HG03025 (cell line): ENCODE data around the gene NFIA.

Experiments used
- ATAC-seq: cut with Tn5 transposase; IDR thresholded peaks from one replicate; pipeline ENCODE4 v1.9.1; 2021; ENCODE audit warnings: mild to moderate bottlenecking, moderate library complexity; ENCODE audit not compliant: unreplicated experiment, low FRiP score

Gene NFIA

DNA sequence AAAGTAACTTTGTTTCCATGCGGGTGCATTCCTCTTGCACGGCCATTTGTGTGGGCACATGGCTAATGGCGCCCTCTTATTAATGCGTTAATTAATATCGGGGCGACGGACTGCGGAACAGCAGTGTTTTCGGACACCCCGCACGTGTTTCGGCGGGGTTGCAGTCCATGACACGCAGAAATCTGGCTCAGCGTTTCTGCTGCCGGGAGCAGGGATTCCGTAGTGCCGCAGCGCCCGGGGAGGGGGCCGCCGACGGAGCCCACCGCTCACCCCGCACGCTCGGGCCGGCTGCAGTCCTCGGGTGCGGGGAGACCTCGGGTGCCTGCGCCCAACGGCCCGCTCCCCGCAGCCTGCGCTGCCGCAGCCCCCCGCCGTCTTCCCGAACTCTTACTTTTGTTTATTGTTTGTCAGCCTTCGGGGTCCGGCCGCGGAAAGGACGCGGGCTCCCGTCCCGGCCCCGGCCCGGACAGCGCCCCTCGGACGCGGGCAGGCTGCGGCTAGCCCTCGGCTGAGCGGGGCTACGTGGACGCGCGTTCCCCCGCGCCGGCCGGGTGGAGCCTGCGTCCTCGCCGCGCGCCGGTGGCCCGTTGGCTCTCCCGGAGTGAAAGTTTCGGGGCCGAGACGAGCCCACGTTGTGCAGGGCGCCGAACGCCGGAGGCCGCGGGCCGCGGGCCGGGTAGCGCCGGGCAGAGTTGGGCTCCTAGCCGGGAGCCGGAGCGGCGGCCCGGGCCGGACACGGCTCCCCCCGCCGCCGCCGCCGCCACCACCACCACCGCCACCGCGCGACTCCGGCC, 849 bp downstream of the NFIA start:
- no peak for ATAC-seq

DNA sequence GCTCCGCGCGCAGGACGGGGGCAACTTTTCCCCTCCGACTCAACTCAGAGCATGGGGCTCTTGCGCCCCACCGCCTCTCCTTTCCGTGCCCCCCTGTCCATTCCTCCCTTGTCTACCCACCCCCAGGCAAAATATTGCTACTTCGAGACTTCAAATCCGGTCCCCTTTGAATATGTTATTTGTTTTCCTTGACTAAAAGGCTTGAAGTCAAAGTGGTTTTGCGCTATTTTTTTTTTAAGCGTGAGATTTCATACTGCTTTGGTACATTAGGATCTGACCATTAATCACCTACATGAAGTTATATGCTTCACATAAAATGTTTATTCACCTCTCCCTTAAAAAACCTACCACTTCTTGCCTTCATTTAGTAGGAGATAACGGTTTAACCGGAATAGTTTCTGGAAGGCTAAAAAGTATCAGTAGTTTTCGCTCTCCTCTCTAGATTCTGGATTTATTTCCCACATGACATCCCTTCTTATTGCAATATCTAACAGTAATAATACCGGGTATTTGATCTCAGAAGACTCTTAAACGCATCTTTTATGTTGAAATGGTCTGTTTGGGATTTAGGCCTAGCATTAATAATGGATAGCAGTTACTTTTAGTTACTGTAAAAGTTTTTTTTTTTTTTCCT, 1.6 kb downstream of the NFIA start:
- ATAC-seq: no peak

DNA sequence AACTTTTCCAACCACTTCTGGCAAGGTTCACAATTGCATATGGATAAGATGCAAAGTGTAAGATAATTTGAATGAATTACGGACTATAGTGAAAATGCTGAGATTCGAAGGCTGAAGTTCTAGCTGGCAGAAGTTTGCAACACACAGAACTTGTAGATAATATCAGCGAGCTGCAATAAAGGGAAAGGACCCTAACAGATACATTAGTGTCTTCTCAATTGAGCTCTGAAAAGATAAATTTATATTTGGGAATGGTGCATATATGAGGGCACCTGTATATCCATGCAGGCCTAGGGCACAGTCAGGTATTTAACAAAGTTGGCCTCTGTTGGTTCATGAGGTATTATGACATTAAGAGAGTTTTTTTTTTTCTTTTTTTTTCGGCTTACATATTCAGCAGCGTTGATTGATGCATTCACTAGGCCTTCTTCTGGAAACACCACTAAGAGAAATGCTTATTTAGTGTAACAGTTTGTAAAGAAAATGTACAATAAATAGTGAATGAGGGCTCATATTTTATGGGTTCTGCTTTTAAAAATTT, 2.2 kb downstream of the NFIA start:
- no peak for ATAC-seq

DNA sequence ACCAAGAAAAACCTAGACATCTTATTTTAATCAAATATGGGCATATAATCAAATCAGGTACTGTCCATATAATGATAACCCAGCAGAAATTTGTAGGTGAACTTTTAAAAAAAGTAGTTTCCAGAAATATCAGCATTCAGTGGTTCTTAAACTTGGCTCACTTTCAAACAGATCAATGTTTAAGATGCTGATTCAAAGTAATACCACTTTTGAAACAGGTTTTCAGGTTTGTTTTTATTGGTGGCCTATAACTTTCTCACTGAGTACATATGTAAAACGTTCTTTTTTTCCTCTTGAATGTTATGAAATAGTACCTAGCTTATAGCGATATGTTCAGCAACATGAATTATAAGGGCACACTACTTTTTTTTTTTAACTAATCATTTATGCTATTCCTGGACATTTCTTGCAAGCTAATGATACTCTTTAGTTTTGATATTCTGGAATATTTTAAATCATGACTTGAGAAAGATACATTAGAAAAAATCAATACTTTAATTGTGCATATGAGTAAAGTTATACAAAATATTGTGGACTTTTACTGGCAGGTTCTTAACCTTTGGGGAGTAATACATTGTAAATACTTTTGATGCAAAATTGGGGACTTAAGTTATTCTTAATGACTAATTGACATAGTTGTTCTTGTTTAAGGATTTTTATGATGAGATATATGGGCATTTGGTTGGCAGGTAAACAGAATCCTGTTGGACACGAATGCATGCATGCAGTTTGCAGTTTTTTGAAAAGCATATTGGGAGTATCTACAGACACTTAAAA, 3.0 kb downstream of the NFIA start:
- no peak for ATAC-seq

DNA sequence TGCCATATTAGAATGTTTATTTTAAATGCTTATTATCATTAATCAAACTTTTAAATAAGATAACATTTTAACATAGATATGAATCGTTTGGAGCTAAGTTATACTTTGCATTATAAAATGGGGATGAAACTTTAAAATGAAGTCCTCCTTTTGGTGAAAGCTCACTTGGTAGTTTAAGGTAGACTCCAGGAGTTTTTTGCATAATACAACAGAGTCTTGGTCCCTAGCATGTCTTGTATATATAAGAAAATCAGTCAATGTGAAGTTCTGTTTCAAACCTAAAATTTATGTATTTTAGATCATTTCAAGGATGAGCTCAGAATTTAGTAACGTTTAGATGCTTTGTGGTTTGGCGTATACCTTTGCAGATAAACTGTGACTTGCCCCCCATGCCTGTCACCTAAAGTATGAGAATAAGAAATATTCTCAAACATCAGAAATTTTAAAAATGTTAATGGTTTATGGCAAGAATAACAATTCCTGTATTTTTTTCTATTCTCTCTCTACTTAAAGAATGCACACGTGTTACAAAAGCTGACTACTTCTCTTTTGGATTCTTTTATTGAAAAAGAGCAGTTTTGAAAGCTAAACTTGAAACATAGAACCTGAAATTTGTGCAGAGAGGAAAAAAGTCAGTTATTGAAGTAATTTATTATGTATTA, 3.8 kb downstream of the NFIA start:
- ATAC-seq: no peak

DNA sequence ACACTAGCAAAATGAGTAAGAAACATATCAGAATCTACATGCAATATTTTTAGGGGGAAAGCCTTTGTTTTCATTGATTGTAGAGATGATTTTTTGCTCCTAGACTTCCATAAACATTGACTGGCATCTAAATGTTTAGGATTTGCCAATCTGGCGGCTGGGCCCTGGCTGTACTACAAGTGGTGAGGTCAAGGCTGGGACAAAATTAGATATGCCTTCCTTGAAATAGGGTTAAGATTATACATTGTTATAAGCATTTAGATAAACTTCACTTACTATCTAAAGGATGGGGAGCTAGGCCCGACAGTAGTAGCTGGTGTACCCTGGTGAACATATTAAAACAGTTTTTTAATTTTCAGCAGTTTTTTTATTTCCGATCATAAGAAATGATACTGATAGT, 5.2 kb downstream of the NFIA start:
- no peak for ATAC-seq

DNA sequence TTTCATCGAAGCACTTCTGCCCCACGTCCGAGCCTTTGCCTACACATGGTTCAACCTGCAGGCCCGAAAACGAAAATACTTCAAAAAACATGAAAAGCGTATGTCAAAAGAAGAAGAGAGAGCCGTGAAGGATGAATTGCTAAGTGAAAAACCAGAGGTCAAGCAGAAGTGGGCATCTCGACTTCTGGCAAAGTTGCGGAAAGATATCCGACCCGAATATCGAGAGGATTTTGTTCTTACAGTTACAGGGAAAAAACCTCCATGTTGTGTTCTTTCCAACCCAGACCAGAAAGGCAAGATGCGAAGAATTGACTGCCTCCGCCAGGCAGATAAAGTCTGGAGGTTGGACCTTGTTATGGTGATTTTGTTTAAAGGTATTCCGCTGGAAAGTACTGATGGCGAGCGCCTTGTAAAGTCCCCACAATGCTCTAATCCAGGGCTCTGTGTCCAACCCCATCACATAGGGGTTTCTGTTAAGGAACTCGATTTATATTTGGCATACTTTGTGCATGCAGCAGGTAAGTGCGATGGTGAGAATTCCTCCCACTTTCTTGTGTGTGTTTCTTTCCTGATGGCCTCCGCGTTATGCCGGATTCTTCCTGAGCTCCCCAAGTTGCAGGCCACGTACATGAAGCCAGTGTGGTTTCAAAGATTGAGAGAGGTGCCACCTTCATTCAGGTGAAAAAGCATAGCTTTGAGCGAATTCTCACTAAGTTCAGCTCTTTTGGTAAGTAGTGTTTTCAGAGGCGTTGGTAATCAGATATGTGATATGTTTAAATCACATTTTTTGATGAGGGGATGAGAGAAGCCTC, 6.0 kb downstream of the NFIA start:
- no peak for ATAC-seq

DNA sequence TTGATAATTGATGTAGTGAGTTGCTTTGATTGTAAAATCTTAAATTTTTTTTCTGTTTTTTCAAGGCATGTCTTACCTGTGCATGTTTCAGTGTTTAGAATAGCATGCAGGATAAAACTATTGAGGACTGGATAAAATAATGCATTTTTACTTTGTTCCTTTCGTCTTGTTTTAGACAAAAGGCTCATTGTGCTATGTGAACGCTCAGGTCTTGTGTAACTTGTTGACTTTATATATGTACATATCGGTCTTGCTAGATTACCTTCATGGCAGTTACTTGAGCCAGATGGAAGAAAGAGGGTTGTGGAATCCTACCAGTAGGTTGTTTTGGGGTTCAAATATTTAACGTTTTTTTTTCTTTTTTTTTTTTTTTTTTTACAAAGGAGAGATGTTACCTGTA, 7.0 kb downstream of the NFIA start:
- no peak for ATAC-seq

DNA sequence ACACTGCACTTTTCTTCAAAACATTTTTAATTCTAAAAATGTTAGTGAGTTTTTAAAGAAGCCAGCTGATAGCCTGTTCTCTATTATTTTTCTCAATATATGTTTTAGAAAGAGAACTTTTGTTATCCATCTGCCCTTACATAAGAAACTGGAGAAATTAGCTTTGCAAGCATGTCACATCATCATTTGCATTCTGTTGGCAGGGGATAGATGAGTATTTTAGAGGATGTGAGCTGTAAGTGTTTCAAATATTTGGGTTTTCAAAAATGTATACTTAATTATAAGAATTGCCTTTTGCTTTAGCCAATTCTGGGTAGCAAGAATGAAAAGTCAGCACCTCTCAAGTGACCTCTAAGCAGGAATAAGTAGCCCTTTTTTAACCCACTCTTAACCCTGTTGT, 7.4 kb downstream of the NFIA start:
- no peak for ATAC-seq

DNA sequence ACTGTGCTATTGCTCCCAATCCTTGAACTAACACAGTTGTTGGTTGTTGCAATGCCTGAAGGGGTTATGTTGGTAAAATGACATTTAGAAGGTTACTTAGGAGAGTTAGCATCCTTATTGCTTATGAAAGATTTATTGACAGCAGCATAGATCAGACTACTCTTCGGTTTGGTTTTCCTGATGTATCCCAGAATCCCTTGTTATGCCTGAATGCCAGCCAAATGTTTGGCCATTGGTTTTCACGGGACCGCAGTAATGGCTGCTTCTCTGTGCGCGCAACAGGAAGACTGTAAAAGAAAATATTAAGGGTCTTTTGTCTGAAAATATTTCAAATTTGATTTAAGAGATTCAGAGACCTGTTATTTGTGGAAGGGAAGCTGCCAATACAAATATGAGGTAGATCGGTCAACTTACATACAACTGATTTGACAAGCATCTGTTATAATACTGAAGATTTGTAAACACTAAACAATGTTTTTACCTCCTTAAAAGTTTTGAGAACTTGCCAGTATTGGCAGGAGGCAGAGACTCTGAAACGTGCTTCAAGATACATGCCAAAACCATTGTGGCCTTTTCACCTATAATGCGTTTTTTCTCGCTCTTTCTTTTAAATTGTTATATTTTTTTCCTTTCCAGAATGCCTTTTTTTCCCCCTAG, 8.3 kb downstream of the NFIA start:
- no peak for ATAC-seq

DNA sequence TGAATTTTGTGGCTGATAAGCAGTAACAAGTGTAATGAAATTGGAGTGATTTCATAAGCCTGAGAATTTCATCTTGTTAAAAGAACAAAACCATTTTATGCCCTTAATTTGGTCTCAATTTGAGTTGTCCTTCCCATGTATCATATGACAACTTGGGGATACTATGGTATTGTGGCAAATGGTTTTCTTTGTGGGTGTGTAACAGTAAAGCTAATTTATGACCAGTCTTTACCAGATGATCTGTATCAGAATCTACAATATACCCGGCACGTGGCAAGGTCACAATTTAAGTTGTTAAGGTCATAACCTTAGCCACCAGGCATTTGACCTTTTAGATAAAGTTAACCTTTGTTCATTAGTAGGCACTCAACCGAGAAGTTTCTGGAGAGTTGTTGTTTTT, 9.1 kb downstream of the NFIA start:
- ATAC-seq: no peak

DNA sequence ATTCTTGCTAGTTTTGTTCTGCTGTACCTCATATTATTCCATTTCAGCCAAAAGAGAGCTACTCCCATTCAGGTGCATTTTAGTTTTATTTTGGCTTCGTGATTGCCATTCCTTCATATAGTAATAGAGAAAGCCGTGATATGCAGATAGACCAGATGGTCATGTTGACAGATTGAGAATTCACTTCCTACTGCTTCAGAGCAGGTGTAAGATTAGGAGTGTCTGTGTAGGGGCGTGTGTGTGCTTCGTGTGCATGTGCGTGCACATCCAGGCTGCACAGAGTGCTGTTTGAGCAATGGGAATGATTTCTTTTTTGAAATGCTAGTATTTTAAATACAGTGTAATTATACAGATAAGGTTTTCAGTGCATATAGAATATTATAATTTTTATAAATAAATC, 10.3 kb downstream of the NFIA start:
- ATAC-seq: no peak

DNA sequence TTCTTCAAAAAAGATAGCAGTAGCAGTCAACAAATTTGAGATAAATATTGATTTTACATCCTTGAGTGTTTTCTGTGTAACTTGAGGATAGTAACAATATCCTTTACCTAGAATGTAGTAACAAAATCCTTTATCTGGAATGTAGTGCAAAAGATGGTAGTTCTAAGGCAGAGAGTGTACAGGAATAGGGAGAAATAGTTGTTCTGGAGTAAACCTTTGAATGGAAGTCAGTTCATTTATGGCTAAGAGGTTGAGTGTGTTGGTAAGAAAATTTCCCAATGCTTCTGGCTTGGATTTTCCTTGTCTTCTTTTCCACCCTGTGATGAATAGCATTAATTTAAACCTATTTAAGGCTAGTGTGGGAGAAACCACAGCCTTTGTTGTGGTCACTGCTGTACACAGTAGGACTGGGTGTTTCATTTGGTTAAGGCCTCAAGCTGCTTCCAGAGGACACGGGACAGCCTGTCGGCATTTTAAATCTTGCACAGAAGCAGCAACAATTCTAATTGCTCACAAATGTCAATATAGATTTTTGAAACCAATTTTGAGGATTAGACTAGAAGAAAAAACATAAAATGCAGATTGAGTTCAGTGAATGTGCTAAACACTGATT, 11.3 kb downstream of the NFIA start:
- no peak for ATAC-seq

DNA sequence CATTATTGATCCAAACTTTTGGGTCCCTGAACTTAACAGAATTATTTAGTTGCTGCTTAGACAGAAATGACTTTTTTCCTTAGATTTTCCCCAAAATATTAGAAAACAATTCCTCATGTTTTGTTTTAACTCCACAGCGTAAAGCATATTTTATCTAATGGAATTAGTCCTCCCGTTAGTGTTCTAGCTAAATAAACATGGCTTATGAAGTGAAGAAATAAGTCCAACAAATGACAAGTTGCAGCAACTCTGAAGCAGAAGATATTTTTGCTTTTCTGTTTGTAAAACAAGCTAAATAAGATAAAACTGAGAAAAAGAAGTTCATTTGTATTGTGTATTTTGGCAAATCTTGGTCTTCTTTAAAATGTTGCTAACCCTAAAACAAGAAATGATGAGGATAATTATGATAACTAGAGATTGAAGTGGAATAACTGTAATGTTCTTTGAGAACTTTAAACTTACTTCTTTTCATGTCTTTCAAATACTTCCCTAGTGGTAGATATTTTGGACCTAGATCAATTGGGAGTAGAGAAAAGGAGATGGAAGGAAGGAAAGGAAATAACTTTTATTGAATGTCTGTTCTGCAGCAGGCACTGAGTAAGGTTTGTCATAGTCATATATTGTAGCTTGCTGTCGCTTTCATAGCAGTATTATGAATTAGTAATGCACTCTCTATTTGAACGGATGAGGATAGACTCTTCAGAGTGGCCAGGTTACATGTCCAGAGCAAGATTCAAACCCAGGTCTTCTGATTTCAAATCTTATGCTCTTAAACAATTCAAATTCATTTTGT, 12.5 kb downstream of the NFIA start:
- no peak for ATAC-seq

DNA sequence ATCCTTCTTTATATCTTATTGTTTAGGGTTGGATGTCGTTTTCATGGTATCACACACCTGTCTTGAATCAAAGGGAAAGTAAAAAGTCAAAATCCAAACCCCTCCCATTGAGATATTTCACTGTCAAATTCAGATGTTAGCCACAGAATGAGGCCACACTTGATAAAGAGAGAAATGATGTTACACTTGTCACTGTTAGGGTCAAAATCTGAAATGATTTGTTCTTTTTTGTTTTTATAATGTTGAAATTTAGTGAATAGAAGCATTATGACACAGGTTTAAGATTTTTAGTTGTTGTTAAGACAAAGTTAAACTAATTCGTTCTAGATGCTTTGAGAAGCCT, 13.1 kb downstream of the NFIA start:
- ATAC-seq: no peak

DNA sequence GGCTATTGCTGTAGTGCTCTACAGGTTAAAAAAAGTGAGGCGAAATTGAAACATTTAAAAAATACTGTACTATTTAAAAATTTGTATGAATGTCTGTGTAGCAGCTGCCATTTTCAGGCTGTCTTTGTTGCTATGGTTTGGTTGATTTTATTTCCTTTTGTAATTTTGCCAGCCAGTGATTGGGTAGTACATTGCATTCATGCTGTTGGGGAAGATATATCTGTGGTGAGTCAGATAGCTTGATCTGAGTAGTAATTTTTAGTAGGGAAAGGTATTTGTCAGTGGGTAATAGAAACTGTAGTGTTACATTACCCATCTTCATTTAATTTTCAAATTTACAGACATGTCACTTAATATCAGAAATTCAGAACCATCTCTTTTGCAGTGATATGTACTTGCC, 15.0 kb downstream of the NFIA start:
- ATAC-seq: no peak

DNA sequence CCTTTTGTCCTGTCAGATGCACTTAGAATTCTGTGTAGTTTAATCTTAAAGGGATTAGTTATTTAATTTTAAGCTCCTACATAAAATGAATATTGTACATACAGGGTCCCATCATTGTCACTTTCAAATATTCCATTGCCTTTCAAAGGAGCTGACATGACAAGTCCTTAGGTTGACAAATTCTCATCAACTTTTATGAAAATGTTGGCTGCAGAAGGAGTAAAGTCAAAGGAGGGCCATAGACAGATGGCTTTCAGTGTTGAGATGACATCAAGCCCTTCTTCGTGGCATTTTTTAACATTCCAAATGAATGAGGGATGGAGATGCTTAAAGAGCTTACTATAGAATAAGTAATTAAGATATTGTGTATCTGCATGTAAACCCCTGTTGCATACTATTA, 15.4 kb downstream of the NFIA start:
- ATAC-seq: no peak

DNA sequence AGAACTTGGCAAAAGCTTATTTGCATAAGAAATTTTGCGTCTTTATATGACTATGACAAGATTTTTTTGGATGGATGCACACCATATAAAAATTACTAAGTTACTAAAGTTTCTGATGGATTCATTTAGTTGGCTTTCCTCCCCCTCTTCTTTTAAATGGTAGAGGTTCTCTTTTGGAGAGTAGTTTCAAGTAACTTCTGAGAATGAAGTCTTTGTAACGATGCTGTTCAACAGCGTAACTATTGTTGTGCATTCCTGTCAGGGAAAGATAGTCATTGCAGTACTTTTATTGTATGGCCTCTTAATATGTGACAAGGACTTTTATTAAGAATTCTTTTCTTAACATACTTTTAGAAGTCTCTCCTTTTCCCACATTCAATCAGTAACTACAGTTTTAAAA, 16.0 kb downstream of the NFIA start:
- ATAC-seq: no peak
